H9 (cell line): ENCODE data around the gene STYXL1. TPM values are rescaled to one million over a fixed set of nuclear protein-coding genes. Genes with fewer than 3 reads are reported as not detected.

Source experiments
- DNase-seq: peaks from one replicate; pipeline ENCODE4 v3.0.0-alpha.2; 2017
- H2AFZ ChIP-seq: one replicate; pipeline ENCODE4 v1.6.1; 2013; ENCODE audit warnings: mild to moderate bottlenecking, low read length, control low read depth, moderate library complexity
- H2AK5ac ChIP-seq: 2 replicates; pipeline ENCODE4 v1.6.1; 2013; ENCODE audit warnings: low read length, control low read depth, mixed read lengths; ENCODE audit not compliant: insufficient read length
- H2BK120ac ChIP-seq: one replicate; pipeline ENCODE4 v1.6.1; 2013; ENCODE audit warnings: low read depth, mild to moderate bottlenecking, low read length, control low read depth, inconsistent platforms; ENCODE audit not compliant: poor library complexity, severe bottlenecking
- H2BK12ac ChIP-seq: 2 replicates; pipeline ENCODE4 v1.6.1; 2013; ENCODE audit warnings: low read length, control low read depth, mixed read lengths, low read depth; ENCODE audit not compliant: insufficient read length
- H2BK15ac ChIP-seq: 2 replicates; pipeline ENCODE4 v1.6.1; 2013; ENCODE audit warnings: low read depth, low read length, control low read depth
- H2BK20ac ChIP-seq: one replicate; pipeline ENCODE4 v1.6.1; 2013; ENCODE audit warnings: low read depth, mild to moderate bottlenecking, low read length, control low read depth, inconsistent platforms; ENCODE audit not compliant: poor library complexity, severe bottlenecking
- H2BK5ac ChIP-seq: 2 replicates; pipeline ENCODE4 v1.6.1; 2013; ENCODE audit warnings: low read length, control low read depth, mixed read lengths; ENCODE audit not compliant: insufficient read length
- H3K14ac ChIP-seq: 2 replicates; pipeline ENCODE4 v1.6.1; 2013; ENCODE audit warnings: low read length, control low read depth; ENCODE audit not compliant: insufficient read depth
- H3K18ac ChIP-seq: 2 replicates; pipeline ENCODE4 v1.6.1; 2013; ENCODE audit warnings: low read depth, mild to moderate bottlenecking, mixed read lengths, low read length, control low read depth; ENCODE audit not compliant: insufficient read length
- H3K23ac ChIP-seq: 2 replicates; pipeline ENCODE4 v1.6.1; 2013; ENCODE audit warnings: low read length, control low read depth, mixed read lengths, low read depth; ENCODE audit not compliant: insufficient read length
- H3K23me2 ChIP-seq: 2 replicates; pipeline ENCODE4 v1.6.1; 2013; ENCODE audit warnings: low read depth, mild to moderate bottlenecking, mixed read lengths, low read length, control low read depth; ENCODE audit not compliant: insufficient read length, poor library complexity, severe bottlenecking
- H3K27ac ChIP-seq: 2 replicates; pipeline ENCODE4 v1.5.1; 2013; ENCODE audit warnings: low read length, control low read depth, mixed read lengths, low read depth; ENCODE audit not compliant: insufficient read length
- H3K27me3 ChIP-seq: 2 replicates; pipeline ENCODE4 v1.6.1; 2013; ENCODE audit warnings: low read length, control low read depth, inconsistent platforms; ENCODE audit not compliant: insufficient read depth
- H3K4ac ChIP-seq: 2 replicates; pipeline ENCODE4 v1.6.1; 2013; ENCODE audit warnings: low read depth, mild to moderate bottlenecking, control low read depth, inconsistent platforms, low read length, moderate library complexity
- H3K4me1 ChIP-seq: 2 replicates; pipeline ENCODE4 v1.6.1; 2013; ENCODE audit warnings: low read length, control low read depth, inconsistent platforms; ENCODE audit not compliant: insufficient read depth
- H3K4me2 ChIP-seq: 2 replicates; pipeline ENCODE4 v1.6.1; 2013; ENCODE audit warnings: low read length, control low read depth, mixed read lengths; ENCODE audit not compliant: insufficient read length, insufficient read depth
- H3K56ac ChIP-seq: 2 replicates; pipeline ENCODE4 v1.6.1; 2013; ENCODE audit warnings: low read depth, mild to moderate bottlenecking, mixed read lengths, low read length, control low read depth; ENCODE audit not compliant: insufficient read length
- H3K79me1 ChIP-seq: 2 replicates; pipeline ENCODE4 v1.6.1; 2013; ENCODE audit warnings: low read depth, mild to moderate bottlenecking, moderate library complexity, low read length, control low read depth, inconsistent platforms; ENCODE audit not compliant: insufficient read depth, poor library complexity, severe bottlenecking
- H3K79me2 ChIP-seq: 2 replicates; pipeline ENCODE4 v1.6.1; 2013; ENCODE audit warnings: low read length, control low read depth, inconsistent platforms; ENCODE audit not compliant: insufficient read depth
- H3K9ac ChIP-seq: 2 replicates; pipeline ENCODE4 v1.6.1; 2013; ENCODE audit warnings: low read length, control low read depth, mixed read lengths; ENCODE audit not compliant: insufficient read length; ENCODE audit errors: extremely low read depth
- H3K9me3 ChIP-seq: one replicate; pipeline ENCODE4 v1.6.1; 2013; ENCODE audit warnings: low read depth, low read length, inconsistent platforms; ENCODE audit not compliant: control insufficient read depth
- H3T11ph ChIP-seq: one replicate; pipeline ENCODE4 v1.6.1; 2013; ENCODE audit warnings: mild to moderate bottlenecking, low read length, control low read depth, inconsistent platforms
- H4K20me1 ChIP-seq: one replicate; pipeline ENCODE4 v1.6.1; 2013; ENCODE audit not compliant: control insufficient read depth, insufficient read length, insufficient read depth
- H4K5ac ChIP-seq: 2 replicates; pipeline ENCODE4 v1.6.1; 2013; ENCODE audit warnings: low read depth, mild to moderate bottlenecking, mixed read lengths, low read length, control low read depth; ENCODE audit not compliant: insufficient read length
- H4K8ac ChIP-seq: replicated peaks from 2 replicates; pipeline ENCODE4 v1.6.1; 2013; ENCODE audit warnings: low read length, control low read depth, mixed read lengths, low read depth; ENCODE audit not compliant: insufficient read length
- H4K91ac ChIP-seq: 2 replicates; pipeline ENCODE4 v1.6.1; 2013; ENCODE audit warnings: low read depth, mild to moderate bottlenecking, moderate library complexity, mixed read lengths, low read length, control low read depth; ENCODE audit not compliant: insufficient read length
- H3K27ac Mint-ChIP-seq, 3 experiments: 2 replicates in 2 of 3; 3 replicates in 1 of 3; pipeline ENCODE4 v1.8.0; 2020 to 2021; ENCODE audit warnings: mixed read lengths in 3 of 3, mild to moderate bottlenecking in 1 of 3, moderate library complexity in 1 of 3
- H3K27me3 Mint-ChIP-seq: 2 replicates; pipeline ENCODE4 v1.8.0; 2021; ENCODE audit warnings: low read depth, mild to moderate bottlenecking, moderate library complexity, mixed read lengths
- H3K36me3 Mint-ChIP-seq, 3 experiments: 2 replicates in 2 of 3; 3 replicates in 1 of 3; pipeline ENCODE4 v1.8.0; 2020 to 2021; ENCODE audit warnings: low read depth in 3 of 3, mixed read lengths in 3 of 3; ENCODE audit not compliant: insufficient read depth in 1 of 3
- H3K4me1 Mint-ChIP-seq, 2 experiments: 2 replicates each; pipeline ENCODE4 v1.8.0; 2020; ENCODE audit warnings: mixed read lengths in 2 of 2
- H3K4me3 Mint-ChIP-seq, 2 experiments: 2 replicates in 1 of 2; 3 replicates in 1 of 2; pipeline ENCODE4 v1.8.0; 2020 to 2021; ENCODE audit warnings: mild to moderate bottlenecking in 2 of 2, mixed read lengths in 2 of 2, moderate library complexity in 1 of 2
- H3K9me3 Mint-ChIP-seq, 2 experiments: 2 replicates in 1 of 2; 3 replicates in 1 of 2; pipeline ENCODE4 v1.8.0; 2020; ENCODE audit warnings: mild to moderate bottlenecking in 2 of 2, mixed read lengths in 2 of 2, moderate library complexity in 1 of 2
- CTCF ChIP-seq: fragments of 200-600 bp; sonication (generic); conservative IDR thresholded peaks from 3 replicates; pipeline ENCODE4 v1.8.0; 2021; ENCODE audit warnings: antibody characterized with exemption, mild to moderate bottlenecking
- WGBS: extraction: QIAGEN DNeasy Blood & Tissue Kit; methylation state at CpG from one replicate; pipeline ENCODE4 v1.1.7; 2013; ENCODE audit warnings: missing lambda C conversion rate, low lambda C conversion rate, mixed read lengths; ENCODE audit not compliant: insufficient read length; ENCODE audit errors: extremely low coverage; 5-methylcytosine and 5-hydroxymethylcytosine counted together
- total RNA-seq: library from RNA; stranded (reverse); gene quantifications from 2 replicates; pipeline ENCODE4 v1.2.1, GENCODE V29; 2021

Gene STYXL1
- total RNA-seq, 1 experiment from 2014 or later = 38.7 TPM

- H3K14ac ChIP-seq = no peak overlapping the region; the same call in 1 of the 2 replicates
- H3K23me2 ChIP-seq = no peaks in the 10 kb centered on the region
- H2AK5ac ChIP-seq = no peak overlapping the region
- no peak overlapping the region for H4K8ac ChIP-seq
- no peaks in the 10 kb centered on the region for H3K79me2 ChIP-seq
- no peak overlapping the region for H2AFZ ChIP-seq
- H3K27ac ChIP-seq = no peak overlapping the region
- Mint-ChIP-seq H3K4me3 (no peak overlapping the region), H3K9me3 (no peaks in the 10 kb centered on the region), H3K36me3 (peaks cover 0 to 5% (median 3%) of the 10 kb centered on the region in 3 experiments; a peak in 5 of 7 replicates), H3K27ac (no peak overlapping the region), H3K27me3 (no peaks in the 10 kb centered on the region; the same call in 1 of the 2 replicates), H3K4me1 (peaks cover 0 to 3% of the 10 kb centered on the region in 2 experiments; a peak in 2 of 4 replicates)
- H3K23ac ChIP-seq = no peak overlapping the region
- no peaks in the 10 kb centered on the region for H3K9me3 ChIP-seq
- no peak overlapping the region for H3T11ph ChIP-seq
- H2BK120ac ChIP-seq = no peak overlapping the region
- no peaks in the 10 kb centered on the region for H4K20me1 ChIP-seq
- H3K79me1 ChIP-seq = no peaks in the 10 kb centered on the region
- H3K9ac ChIP-seq = no peak overlapping the region
- H3K27me3 ChIP-seq = no peaks in the 10 kb centered on the region
- H2BK20ac ChIP-seq = no peak overlapping the region
- H3K56ac ChIP-seq = no peak overlapping the region
- no peak overlapping the region for H4K91ac ChIP-seq
- no peak overlapping the region for H2BK12ac ChIP-seq
- no peak overlapping the region for H4K5ac ChIP-seq
- H2BK5ac ChIP-seq = no peak overlapping the region
- H2BK15ac ChIP-seq = no peak overlapping the region
- DNase-seq = no peak
- H3K18ac ChIP-seq = no peak overlapping the region
- H3K4me1 ChIP-seq = no peaks in the 10 kb centered on the region
- H3K4me2 ChIP-seq = no peak overlapping the region
- no peak overlapping the region for H3K4ac ChIP-seq
- no peak for TF ChIP-seq CTCF
- no CpG with 5 or more reads among the region's 35 CpGs for WGBS
Observed at GRCh38 chr7:76074306-76074971, 26.6 kb upstream of the STYXL1 start.
